C4-2B (cell line): ENCODE results near the gene PRKCZ.

ENCODE experiments used
- H3K27ac ChIP-seq: fragments of 450-650 bp; 2 replicates; pipeline ENCODE4 v1.5.1; 2017
- ZFX ChIP-seq: fragments of 450-650 bp; IDR thresholded peaks from 2 replicates; pipeline ENCODE4 v1.6.1; 2017
- TF ChIP-seq, protein P1 (sequence below): fragments of 450-650 bp; conservative IDR thresholded peaks from 2 replicates; pipeline ENCODE4 v1.5.1; 2017; ENCODE audit warnings: mild to moderate bottlenecking

Gene PRKCZ

DNA sequence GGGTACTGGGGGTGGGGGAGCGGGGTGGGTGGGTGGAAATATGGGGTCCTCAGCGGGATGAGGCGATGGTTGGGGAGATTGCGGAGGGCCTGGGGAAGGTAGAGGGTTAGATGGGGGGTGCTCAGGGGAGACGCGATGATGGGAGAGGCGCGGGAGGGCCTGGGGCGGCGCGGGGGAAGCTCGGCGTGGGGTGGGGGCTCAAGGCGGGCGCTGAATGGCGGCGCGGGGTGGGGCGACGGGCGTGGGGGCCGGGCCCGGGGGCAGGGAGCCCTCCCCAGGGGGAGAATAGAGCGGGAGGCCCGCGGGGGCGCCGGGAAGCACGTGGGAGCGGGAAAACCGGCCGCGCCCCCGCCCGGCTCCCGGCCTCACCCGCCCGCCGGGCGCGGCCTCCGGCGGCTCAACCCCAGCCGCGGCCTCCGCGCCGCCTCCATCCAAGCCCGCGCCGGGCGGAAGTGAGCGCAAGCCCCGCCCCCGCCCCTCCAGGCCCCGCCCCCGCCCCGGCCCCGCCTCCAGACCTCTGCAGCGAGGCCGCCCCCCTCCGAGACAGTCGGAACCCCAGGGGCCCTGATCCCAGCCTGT lies 144.2 kb downstream of the PRKCZ start, which contains the start of gene FAAP20:
TSS of gene FAAP20 (minus strand) at position 454 of the 579 bp plus-strand sequence. CDS start at position 431, 23 bp downstream.
- TF ChIP-seq, protein P1, sequence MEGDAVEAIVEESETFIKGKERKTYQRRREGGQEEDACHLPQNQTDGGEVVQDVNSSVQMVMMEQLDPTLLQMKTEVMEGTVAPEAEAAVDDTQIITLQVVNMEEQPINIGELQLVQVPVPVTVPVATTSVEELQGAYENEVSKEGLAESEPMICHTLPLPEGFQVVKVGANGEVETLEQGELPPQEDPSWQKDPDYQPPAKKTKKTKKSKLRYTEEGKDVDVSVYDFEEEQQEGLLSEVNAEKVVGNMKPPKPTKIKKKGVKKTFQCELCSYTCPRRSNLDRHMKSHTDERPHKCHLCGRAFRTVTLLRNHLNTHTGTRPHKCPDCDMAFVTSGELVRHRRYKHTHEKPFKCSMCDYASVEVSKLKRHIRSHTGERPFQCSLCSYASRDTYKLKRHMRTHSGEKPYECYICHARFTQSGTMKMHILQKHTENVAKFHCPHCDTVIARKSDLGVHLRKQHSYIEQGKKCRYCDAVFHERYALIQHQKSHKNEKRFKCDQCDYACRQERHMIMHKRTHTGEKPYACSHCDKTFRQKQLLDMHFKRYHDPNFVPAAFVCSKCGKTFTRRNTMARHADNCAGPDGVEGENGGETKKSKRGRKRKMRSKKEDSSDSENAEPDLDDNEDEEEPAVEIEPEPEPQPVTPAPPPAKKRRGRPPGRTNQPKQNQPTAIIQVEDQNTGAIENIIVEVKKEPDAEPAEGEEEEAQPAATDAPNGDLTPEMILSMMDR: no peak
- TF ChIP-seq ZFX: no peak

DNA sequence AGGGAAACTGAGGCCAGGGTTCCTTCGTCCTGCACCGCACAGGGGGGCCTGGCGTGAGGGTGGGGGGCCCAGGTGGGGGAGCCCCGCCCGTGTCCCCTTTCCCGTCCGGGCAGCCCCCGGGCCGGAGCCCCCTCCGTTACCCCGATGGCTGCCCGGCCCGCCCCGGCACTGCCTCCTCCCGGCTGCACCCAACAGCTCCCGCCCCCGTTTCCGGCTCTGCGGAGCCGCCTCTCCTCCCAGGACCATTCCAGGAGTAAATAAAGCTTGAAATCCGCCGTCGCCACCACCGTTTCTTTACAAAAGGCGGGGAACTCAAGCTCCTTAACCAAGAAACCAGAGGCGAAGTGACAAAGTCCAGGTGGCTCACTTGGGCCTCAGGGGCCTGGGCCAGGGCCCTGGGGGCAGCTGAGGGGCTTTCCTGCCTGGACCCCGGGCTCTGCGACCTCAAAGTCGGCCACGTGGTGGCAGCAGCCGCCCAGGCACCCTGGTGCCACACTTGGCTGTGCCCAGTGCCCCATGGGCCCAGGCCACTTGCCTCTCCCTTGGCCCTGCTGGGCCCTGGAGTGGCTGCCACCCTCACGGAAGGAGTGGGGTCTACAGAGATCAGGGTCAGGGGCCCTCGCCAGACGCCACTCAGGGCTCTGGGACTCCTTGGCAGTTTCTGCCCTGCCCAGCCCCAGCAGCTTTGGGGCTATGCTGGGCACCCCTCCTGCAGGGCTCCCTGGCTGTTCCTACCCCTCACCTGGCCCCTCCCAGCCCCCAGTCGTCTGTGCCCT lies 144.9 kb downstream of the PRKCZ start:
- TF ChIP-seq ZFX: no peak
- TF ChIP-seq, protein P1: peak; percentile 97
- peak overlapping the region; percentile 78 for H3K27ac ChIP-seq

More for the DNA sequence above, 144.2 kb downstream of the PRKCZ start, which contains the start of gene FAAP20:
- peak within 1 kb of the TSS; percentile 78 for H3K27ac ChIP-seq

DNA sequence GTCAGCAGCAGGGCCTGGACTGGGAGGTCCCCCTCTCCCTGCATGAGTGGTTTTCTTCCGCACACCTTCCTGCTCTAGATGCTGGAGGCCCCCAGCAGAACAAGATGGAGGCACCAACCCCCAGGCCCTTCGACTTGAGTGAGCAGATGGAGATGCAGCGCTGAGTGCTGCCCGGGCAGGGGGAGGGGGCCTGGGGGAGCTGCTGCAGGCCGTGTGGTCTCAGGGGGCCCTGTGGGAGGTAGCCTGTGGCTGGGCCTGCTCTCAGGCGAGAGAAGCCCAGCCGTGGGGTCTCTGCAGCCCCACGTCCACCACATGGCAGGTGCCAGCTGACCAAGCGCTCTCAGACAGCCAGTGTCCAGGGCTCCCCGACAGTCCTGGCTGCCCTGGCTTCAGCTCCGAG lies 145.6 kb downstream of the PRKCZ start:
- TF ChIP-seq, protein P1: no peak
- TF ChIP-seq ZFX: no peak
- H3K27ac ChIP-seq: peak overlapping the region; percentile 78

DNA sequence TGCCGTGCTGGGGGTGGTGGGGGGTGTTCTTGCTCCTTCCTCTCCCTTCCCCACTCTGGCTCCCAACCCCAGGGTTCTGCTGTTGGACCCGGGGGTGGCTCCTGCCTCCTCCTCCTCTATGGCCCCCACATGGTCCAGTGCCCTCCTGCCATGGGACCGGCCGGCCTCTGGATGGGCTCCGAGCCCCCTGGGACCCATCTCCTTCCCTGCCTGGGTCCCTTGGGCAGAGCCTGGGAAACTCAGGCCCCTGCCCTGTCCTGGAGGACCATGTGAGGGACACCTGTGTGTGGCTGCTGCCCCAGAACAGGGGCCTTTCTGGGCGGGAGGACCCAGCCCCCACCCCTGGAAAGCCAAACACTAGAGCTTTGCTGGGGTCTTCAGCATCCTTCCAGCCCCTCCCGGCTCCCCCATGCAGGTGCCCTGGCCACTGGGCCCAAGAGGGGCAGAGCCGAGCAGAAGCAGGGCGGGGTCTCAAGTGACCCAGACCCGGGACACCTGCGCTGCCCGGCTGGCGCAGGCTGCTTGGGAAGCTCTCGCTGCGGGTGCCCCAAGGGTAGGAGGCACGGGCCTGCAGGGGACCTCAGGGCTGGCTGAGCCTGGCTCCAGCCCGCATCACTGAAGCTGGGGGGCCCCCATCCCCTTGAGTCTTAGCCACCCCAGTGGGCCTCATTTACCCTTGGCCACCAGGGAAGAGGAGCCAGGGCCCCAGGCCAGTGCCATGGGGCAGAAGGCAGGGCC lies 146.9 kb downstream of the PRKCZ start:
- peak overlapping the region; percentile 69; the same call in 1 of the 2 replicates for H3K27ac ChIP-seq
- TF ChIP-seq ZFX: no peak
- TF ChIP-seq, protein P1: no peak

DNA sequence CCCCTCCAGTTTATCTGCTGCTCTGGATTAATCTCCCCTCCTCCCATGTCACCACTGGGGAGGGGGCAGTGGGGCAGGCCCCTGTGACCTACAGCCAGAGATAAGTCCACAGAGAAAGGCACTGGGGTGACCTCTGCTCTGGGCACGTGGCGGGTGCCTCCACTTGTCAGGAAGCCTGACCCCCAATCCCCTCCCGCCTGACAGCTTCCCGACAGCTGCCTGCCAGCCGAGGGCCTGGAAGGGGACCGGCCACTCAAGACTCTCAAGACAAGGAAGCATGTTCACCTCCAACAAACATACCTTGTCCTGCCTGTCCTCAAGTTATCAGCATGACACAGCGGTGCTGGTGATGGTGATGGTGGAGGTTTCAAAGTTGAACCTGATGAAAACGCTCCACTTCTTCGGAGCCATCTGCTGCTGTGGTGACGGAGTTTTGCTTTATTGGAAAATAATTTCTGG lies 147.5 kb downstream of the PRKCZ start:
- no peak for TF ChIP-seq ZFX
- TF ChIP-seq, protein P1: no peak
- peak overlapping the region; percentile 69 for H3K27ac ChIP-seq

DNA sequence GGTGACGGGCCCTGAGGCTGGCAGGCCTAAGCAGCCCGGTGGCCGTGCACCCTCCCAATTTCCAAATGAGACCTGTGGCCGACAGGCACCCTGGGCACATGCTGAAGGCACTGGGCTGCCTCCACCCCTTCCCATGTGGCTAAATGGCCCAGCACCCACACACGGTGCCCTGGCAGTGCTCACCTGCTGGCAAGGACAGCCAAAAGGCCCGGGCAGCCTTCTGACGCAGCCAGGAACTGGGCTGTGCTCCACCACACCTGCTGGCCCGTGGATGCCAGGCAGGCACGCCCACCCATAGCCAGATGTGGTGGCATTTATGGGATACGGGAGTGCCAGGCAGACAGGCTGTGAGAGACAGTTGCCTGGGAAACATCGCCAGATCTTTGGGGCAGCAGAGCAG lies 148.4 kb downstream of the PRKCZ start:
- TF ChIP-seq ZFX: no peak
- TF ChIP-seq, protein P1: no peak
- peak overlapping the region; percentile 69 for H3K27ac ChIP-seq
